Activated naive CD4-positive, alpha-beta T cell treated with anti-CD3 and anti-CD28 coated beads, Interleukin-2, amount 50 U/mL, for 72 hours (primary cell): Measurements from ENCODE around the gene GNB1L. TPM values are rescaled to one million over a fixed set of nuclear protein-coding genes. Genes with fewer than 3 reads are reported as not detected.

Experiments
- ATAC-seq, 2 donors: fragments of 150-1000 bp; cut with Tn5 transposase; 2 replicates each; pipeline ENCODE4 v1.10.0; 2021; ENCODE audit warnings: mild to moderate bottlenecking in 2 of 2, moderate library complexity in 2 of 2
- DNase-seq, 2 donors: peaks; one replicate each; pipeline ENCODE4 v3.0.0; 2021 to 2022; ENCODE audit warnings: low spot score in 2 of 2
- H3K27ac Mint-ChIP-seq, 2 donors: one replicate each; pipeline ENCODE4 v1.8.0; 2022; ENCODE audit warnings: mild to moderate bottlenecking in 2 of 2, mixed read lengths in 2 of 2
- H3K36me3 Mint-ChIP-seq, 2 donors: one replicate each; pipeline ENCODE4 v1.8.0; 2022; ENCODE audit warnings: mixed read lengths in 2 of 2
- H3K9me3 Mint-ChIP-seq, 2 donors: one replicate each; pipeline ENCODE4 v1.8.0; 2022; ENCODE audit warnings: mixed read lengths in 2 of 2
- total RNA-seq, 2 donors: library from RNA; stranded (reverse); gene quantifications; one replicate each; pipeline ENCODE4 v1.2.3, GENCODE V29; 2022

Gene GNB1L
- total RNA-seq, 2 donors from 2014 or later: 9.6 to 13.4 TPM

GRCh38 chr22:19733755-19734154, 120.9 kb downstream of the GNB1L start:
- ATAC-seq: no peak
- Mint-ChIP-seq H3K36me3 (no peaks in the 10 kb centered on the region), H3K27ac (no peak overlapping the region), H3K9me3 (no peaks in the 10 kb centered on the region)
- DNase-seq: no peak

Other genes with a start within 250 kb of the GNB1L start
- gene SEPTIN5, start 140.4 kb downstream of the GNB1L start, total RNA-seq: 1 to 10 TPM in 1 of 2 donors, under 1 TPM in 1; 0.41 to 1.2 TPM
- gene GP1BB, start 131.3 kb downstream of the GNB1L start, total RNA-seq: not detected
- gene TBX1, start 94.1 kb downstream of the GNB1L start, total RNA-seq: not detected
- gene RTL10, start within 50 bp of the GNB1L start, total RNA-seq: 10 to 100 TPM; 12.1 to 20.1 TPM
- gene COMT, start 86.9 kb upstream of the GNB1L start, total RNA-seq: 100 to 1,000 TPM in 1 of 2 donors, 10 to 100 TPM in 1; 39.7 to 113 TPM
- gene TXNRD2, start 86.9 kb upstream of the GNB1L start, total RNA-seq: 10 to 100 TPM in 1 of 2 donors, 1 to 10 TPM in 1; 4.6 to 33.0 TPM
- gene ARVCF, start 161.9 kb upstream of the GNB1L start, total RNA-seq: 1 to 10 TPM; 1.9 to 4.3 TPM
- 10 to 100 TPM; 19.1 to 19.3 TPM for gene TANGO2, start 166.2 kb upstream of the GNB1L start, total RNA-seq
- gene DGCR8, start 225.4 kb upstream of the GNB1L start, total RNA-seq: 10 to 100 TPM; 37.0 to 66.7 TPM